Activated naive CD4-positive, alpha-beta T cell treated with anti-CD3 and anti-CD28 coated beads for 36 hours (primary cell): ENCODE results near the gene POLA2. TPM values are rescaled to one million over a fixed set of nuclear protein-coding genes. Genes with fewer than 3 reads are reported as not detected.

Source experiments
- CTCF ChIA-PET: fragments of 350-600 bp; sonication (Branson Sonifier 250); formaldehyde crosslinking; loops from one replicate; lab custom pipeline; 2021; ENCODE audit warnings: antibody characterized with exemption; lab: Charles Lee
- DNase-seq: peaks from one replicate; pipeline ENCODE4 v3.0.0-alpha.2; 2020
- H3K27ac Mint-ChIP-seq: one replicate; pipeline ENCODE4 v1.8.0; 2021; ENCODE audit warnings: mild to moderate bottlenecking, mixed read lengths
- H3K27me3 Mint-ChIP-seq: one replicate; pipeline ENCODE4 v1.8.0; 2021; ENCODE audit warnings: low read depth, mixed read lengths
- H3K36me3 Mint-ChIP-seq: one replicate; pipeline ENCODE4 v1.8.0; 2021; ENCODE audit warnings: low read depth, mixed read lengths
- H3K4me1 Mint-ChIP-seq: one replicate; pipeline ENCODE4 v1.8.0; 2021; ENCODE audit warnings: low read depth, mixed read lengths
- H3K4me3 Mint-ChIP-seq: one replicate; pipeline ENCODE4 v1.8.0; 2021; ENCODE audit warnings: mild to moderate bottlenecking, moderate library complexity, mixed read lengths
- H3K9me3 Mint-ChIP-seq: one replicate; pipeline ENCODE4 v1.8.0; 2021; ENCODE audit warnings: mixed read lengths
- intact Hi-C: fragments of 100-400 bp; cut with micrococcal nuclease; formaldehyde crosslinking; loops from one replicate; pipeline ENCODE4 v1.15.1; 2023
- total RNA-seq, 2 experiments: library from RNA; stranded (reverse); gene quantifications; one replicate each; pipeline ENCODE4 v1.2.3, GENCODE V29; 2021

Gene POLA2
- total RNA-seq, 2 experiments from 2014 or later: 65.1 to 67.0 TPM

GRCh38 chr11:65274735-65275682 is 13.2 kb downstream of the POLA2 start:
- Mint-ChIP-seq H3K27ac (no peak overlapping the region), H3K27me3 (no peaks in the 10 kb centered on the region), H3K9me3 (no peaks in the 10 kb centered on the region), H3K36me3 (peaks cover 38% of the 10 kb centered on the region), H3K4me3 (no peak overlapping the region), H3K4me1 (peaks cover 15% of the 10 kb centered on the region)
- CTCF ChIA-PET: interaction anchor here (0.6 to 4.0 kb wide), 13 partner anchors 9 to 1046 kb away, joined by 3 to 34 read pairs (median 3); partner anchors contain the start of genes CDC42EP2 and DPF2
- DNase-seq: peak; percentile 53
- intact Hi-C loops: loop anchor here (1.0 to 10.0 kb wide), 4 partner anchors 40 to 237 kb away; partner anchors contain the start of gene DPF2

GRCh38 chr11:65275906-65276305 is 14.1 kb downstream of the POLA2 start:
- CTCF ChIA-PET: interaction anchor here (0.6 to 4.0 kb wide), 8 partner anchors 10 to 58 kb away, joined by 3 to 34 read pairs (median 4); partner anchors contain the start of genes CDC42EP2 and DPF2
- intact Hi-C loops: loop anchor here (1.0 to 10.0 kb wide), 4 partner anchors 39 to 236 kb away; partner anchors contain the start of gene DPF2

DNA sequence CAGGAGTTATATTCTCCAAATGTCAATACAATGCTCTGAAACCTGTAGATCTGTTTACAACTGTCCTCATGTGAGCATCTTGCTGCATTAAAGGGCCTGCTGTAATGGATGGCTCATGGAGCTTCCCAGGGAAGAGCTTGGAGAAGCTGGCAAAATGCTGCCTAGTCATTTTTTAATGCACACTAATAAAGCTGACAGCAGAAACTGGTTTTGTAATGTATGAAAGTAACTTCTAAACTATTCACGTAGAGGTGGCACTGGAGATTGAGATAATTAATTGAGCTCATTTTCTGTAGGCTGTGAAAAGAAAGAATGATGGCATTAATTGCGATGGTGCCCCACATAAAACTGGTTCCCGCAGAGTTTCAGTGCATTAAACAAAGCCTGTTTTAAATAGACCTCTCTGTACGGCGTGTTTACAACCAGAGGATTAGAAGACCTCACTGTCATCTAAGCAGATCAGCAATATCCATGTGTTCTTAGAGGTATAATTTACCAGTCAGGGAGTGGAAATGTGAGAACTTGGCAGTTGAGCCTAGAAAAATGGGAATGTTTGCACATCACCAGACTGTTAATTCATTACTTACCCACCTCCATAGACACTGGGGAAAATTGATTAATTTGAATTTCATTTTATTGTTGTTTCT is 16.0 kb downstream of the POLA2 start:
- Mint-ChIP-seq H3K27me3 (no peaks in the 10 kb centered on the region), H3K9me3 (no peaks in the 10 kb centered on the region), H3K4me3 (no peak overlapping the region), H3K36me3 (peaks cover 44% of the 10 kb centered on the region), H3K27ac (no peak overlapping the region), H3K4me1 (peaks cover 17% of the 10 kb centered on the region)
- intact Hi-C loops: loop anchor here (2.0 to 10.0 kb wide), 4 partner anchors 15 to 235 kb away; partner anchors contain the start of gene DPF2
- DNase-seq: no peak
- CTCF ChIA-PET: interaction anchor here (0.5 to 1.5 kb wide), 8 partner anchors 9 to 310 kb away, joined by 3 to 10 read pairs (median 3); no protein-coding TSS in a partner anchor

More at GRCh38 chr11:65275906-65276305, 14.1 kb downstream of the POLA2 start:
- Mint-ChIP-seq H3K4me3 (no peak overlapping the region), H3K36me3 (peaks cover 39% of the 10 kb centered on the region), H3K27me3 (no peaks in the 10 kb centered on the region), H3K4me1 (peaks cover 17% of the 10 kb centered on the region), H3K27ac (no peak overlapping the region), H3K9me3 (no peaks in the 10 kb centered on the region)
- DNase-seq: no peak

DNA sequence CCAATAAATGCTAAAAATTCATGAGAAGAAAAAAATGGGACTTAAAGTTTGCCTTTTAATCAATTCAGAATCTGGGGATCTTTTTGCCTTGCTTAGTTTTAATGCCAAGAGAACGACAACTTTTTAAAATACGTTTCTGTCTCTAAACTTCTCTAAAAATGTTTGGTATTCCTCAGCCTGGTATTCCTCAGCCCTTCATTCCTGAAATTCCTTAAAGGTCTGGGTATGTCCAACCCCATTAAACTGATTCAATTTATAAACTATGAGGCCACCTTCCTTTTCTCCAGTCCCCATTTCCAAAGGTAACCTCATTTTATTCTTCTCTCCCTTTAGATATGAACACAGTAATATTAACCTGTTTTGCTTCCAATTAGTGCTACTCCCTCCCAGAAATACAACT is 16.6 kb downstream of the POLA2 start:
- no peak overlapping the region for H3K4me3 Mint-ChIP-seq
- no peak overlapping the region for H3K27ac Mint-ChIP-seq
- H3K27me3 Mint-ChIP-seq: no peaks in the 10 kb centered on the region
- H3K9me3 Mint-ChIP-seq: no peaks in the 10 kb centered on the region
- CTCF ChIA-PET: interaction anchor here (0.6 to 0.7 kb wide), 2 partner anchors 10 to 400 kb away, joined by 3 to 4 read pairs; no protein-coding TSS in a partner anchor
- H3K36me3 Mint-ChIP-seq: peaks cover 44% of the 10 kb centered on the region
- intact Hi-C loops: loop anchor here (2.0 to 10.0 kb wide), 4 partner anchors 16 to 234 kb away; partner anchors contain the start of gene DPF2
- peaks cover 17% of the 10 kb centered on the region for H3K4me1 Mint-ChIP-seq
- DNase-seq: no peak

DNA sequence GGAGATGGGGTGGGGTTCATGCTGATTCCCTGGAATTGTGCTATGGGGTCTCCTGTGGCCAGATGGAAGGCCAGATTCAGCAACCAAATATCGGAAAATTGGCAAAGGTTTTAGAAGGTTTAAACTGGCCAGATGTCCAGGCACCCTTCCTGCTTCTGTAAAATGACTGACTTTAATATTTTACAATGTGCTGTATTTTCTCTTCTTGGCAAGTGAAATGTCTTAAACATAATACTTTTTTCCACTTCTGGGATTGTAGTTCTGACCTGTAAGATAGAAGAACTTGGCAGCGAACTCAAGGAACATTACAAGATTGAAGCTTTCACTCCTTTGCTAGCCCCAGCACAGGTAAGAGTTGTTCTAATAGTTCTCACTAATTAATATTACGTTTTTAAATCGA is 17.5 kb downstream of the POLA2 start:
- DNase-seq: no peak
- Mint-ChIP-seq H3K4me1 (peaks cover 17% of the 10 kb centered on the region), H3K9me3 (no peaks in the 10 kb centered on the region), H3K27me3 (no peaks in the 10 kb centered on the region), H3K36me3 (peaks cover 50% of the 10 kb centered on the region), H3K4me3 (no peak overlapping the region), H3K27ac (peak overlapping the region; percentile 7)
- intact Hi-C loops: loop anchor here (2.0 to 10.0 kb wide), 4 partner anchors 16 to 233 kb away; partner anchors contain the start of gene DPF2
- CTCF ChIA-PET: interaction anchor here (0.7 to 3.1 kb wide), 7 partner anchors 17 to 401 kb away, joined by 3 to 11 read pairs (median 4); partner anchors contain the start of gene POLA2

GRCh38 chr11:65279741-65280440 is 18.1 kb downstream of the POLA2 start:
- Mint-ChIP-seq H3K36me3 (peaks cover 50% of the 10 kb centered on the region), H3K9me3 (no peaks in the 10 kb centered on the region), H3K4me1 (peaks cover 17% of the 10 kb centered on the region), H3K27ac (peak overlapping the region; percentile 7), H3K27me3 (no peaks in the 10 kb centered on the region), H3K4me3 (no peak overlapping the region)
- DNase-seq: peak; percentile 73
- intact Hi-C loops: loop anchor here (2.0 to 10.0 kb wide), 4 partner anchors 17 to 232 kb away; partner anchors contain the start of gene DPF2
- CTCF ChIA-PET: interaction anchor here (0.7 to 3.1 kb wide), 6 partner anchors 18 to 136 kb away, joined by 3 to 11 read pairs (median 4); partner anchors contain the start of gene POLA2

- DNase-seq: no peak
- intact Hi-C loops: no loop called here
- CTCF ChIA-PET: interaction anchor here (0.9 to 3.1 kb wide), 5 partner anchors 9 to 135 kb away, joined by 3 to 11 read pairs (median 4); no protein-coding TSS in a partner anchor
- Mint-ChIP-seq H3K4me1 (peaks cover 17% of the 10 kb centered on the region), H3K27ac (no peak overlapping the region), H3K36me3 (peaks cover 52% of the 10 kb centered on the region), H3K9me3 (no peaks in the 10 kb centered on the region), H3K4me3 (no peak overlapping the region), H3K27me3 (no peaks in the 10 kb centered on the region)
Measured at GRCh38 chr11:65280646-65281045, 18.9 kb downstream of the POLA2 start.

GRCh38 chr11:65286686-65287085 is 24.9 kb downstream of the POLA2 start:
- Mint-ChIP-seq H3K4me3 (no peak overlapping the region), H3K4me1 (no peaks in the 10 kb centered on the region), H3K36me3 (peaks cover 55% of the 10 kb centered on the region)

GRCh38 chr11:65287601-65288000 is 25.8 kb downstream of the POLA2 start:
- no peak overlapping the region for H3K4me3 Mint-ChIP-seq
- H3K27ac Mint-ChIP-seq: no peak overlapping the region
- no peaks in the 10 kb centered on the region for H3K4me1 Mint-ChIP-seq
- H3K27me3 Mint-ChIP-seq: no peaks in the 10 kb centered on the region
- no peak for DNase-seq
- H3K9me3 Mint-ChIP-seq: no peaks in the 10 kb centered on the region
- peaks cover 54% of the 10 kb centered on the region for H3K36me3 Mint-ChIP-seq
- CTCF ChIA-PET: interaction anchor here (0.6 kb wide), 2 partner anchors 17 to 25 kb away, joined by 3 to 6 read pairs; no protein-coding TSS in a partner anchor
- intact Hi-C loops: no loop called here

More at GRCh38 chr11:65286686-65287085, 24.9 kb downstream of the POLA2 start:
- CTCF ChIA-PET: interaction anchor here (1.0 to 1.1 kb wide), 2 partner anchors 9 to 28 kb away, joined by 3 read pairs; partner anchors contain the start of gene CDC42EP2
- H3K27me3 Mint-ChIP-seq: no peaks in the 10 kb centered on the region
- H3K27ac Mint-ChIP-seq: no peak overlapping the region
- H3K9me3 Mint-ChIP-seq: no peaks in the 10 kb centered on the region
- no peak for DNase-seq
- intact Hi-C loops: no loop called here

DNA sequence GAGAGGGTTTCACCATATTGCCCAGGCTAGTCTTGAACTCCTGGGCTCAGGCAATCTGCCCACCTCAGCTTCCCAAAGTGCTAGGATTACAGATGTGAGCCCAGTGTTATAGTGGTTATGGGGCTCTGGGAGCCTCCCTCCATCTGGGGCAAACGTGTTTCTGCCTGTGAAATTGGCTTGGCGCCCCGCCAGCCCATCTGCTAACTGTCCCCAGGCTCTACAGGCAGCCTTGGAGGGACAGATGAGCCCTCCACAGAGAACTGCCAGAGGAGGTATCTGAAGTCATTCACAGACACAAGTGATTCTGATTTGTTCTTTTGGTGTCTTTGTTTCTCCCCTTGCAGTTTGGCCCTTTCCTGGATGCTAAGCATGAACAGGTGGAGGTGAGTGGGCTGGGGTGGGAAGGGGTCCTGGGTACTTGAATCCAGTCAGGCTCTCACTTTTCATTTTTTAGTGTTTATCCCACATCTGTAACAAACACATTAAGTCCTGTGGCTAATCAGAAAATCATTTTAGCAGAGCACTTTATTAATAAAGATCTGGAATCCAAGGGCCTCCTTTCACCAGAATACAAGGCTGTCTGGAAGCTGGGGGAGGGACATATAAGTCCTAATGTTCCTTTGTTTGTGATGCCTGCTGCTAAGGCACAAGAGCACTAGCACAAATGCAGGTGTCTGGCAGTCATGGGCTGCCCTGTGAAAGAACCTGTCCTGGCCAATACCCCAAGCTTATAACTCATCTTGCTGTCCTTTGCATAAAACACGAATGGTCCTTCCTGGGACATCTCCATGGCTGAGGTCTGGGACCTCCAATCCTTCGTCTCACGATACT is 27.2 kb downstream of the POLA2 start:
- H3K27me3 Mint-ChIP-seq: no peaks in the 10 kb centered on the region
- no peak for DNase-seq
- no peaks in the 10 kb centered on the region for H3K9me3 Mint-ChIP-seq
- H3K4me3 Mint-ChIP-seq: no peak overlapping the region
- intact Hi-C loops: no loop called here
- H3K4me1 Mint-ChIP-seq: no peaks in the 10 kb centered on the region
- peaks cover 61% of the 10 kb centered on the region for H3K36me3 Mint-ChIP-seq
- CTCF ChIA-PET: interaction anchor here (0.7 to 1.4 kb wide), 4 partner anchors 8 to 41 kb away, joined by 3 to 4 read pairs (median 3); no protein-coding TSS in a partner anchor
- H3K27ac Mint-ChIP-seq: no peak overlapping the region
